ENCODE measurements around the gene SLC23A2.
"Not testable (repeated sequence)": the region's sequence is repeated elsewhere in the genome, so short reads cannot be mapped to it uniquely, and the experiment has no call there.

SLC23A2 gene

GRCh38 chr20:4897600-4897999 is 103.7 kb downstream of the SLC23A2 start:
- DNase-seq = no peak

GRCh38 chr20:4896971-4897497 is 104.3 kb downstream of the SLC23A2 start:
- no peak for DNase-seq

GRCh38 chr20:4896119-4896702 is 105.1 kb downstream of the SLC23A2 start:
- no peak for DNase-seq

- no peak for DNase-seq
Observed at GRCh38 chr20:4894981-4895381, 106.3 kb downstream of the SLC23A2 start.

DNA sequence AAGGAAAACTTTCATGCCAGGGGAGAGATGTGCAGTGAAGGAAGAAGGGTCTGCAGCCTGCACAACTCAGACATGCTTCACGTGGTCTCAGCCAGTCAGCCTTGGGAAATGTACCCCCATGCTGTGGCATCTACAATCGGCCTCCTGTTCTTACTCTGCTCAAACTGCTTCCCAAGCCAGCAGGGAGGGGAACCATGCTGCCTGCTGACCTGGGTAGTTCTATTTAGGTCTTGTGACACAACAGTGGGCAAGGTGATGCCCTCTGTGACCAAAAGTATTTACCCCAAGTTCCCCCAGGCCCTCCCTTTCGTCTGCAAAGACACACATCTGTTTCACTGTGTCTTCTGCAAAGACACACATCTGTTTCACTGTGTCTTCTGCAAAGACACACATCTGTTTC is 106.9 kb downstream of the SLC23A2 start:
- no peak for DNase-seq

DNA sequence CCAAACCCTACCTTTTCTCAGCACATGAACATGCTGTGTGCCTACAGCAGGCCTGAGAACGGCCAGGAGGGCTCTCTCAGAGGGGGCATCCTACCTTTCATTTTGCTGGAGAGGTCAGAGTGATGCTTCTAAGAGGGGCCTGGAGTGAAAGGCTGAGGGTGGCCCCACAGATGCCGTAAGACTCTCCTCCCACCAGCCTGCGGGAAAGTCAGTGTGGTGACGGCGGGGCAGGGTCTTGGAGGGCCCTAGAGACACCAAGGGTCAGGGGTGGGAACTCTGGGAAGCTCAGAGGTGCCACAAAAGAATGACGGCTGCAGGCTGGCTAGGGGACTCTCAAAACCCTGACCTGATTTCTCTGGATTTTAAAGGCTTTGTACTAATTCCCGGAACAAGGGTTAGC is 107.6 kb downstream of the SLC23A2 start:
- no peak for DNase-seq

- no peak for DNase-seq
Observed at GRCh38 chr20:4891997-4892396, 109.3 kb downstream of the SLC23A2 start.

DNA sequence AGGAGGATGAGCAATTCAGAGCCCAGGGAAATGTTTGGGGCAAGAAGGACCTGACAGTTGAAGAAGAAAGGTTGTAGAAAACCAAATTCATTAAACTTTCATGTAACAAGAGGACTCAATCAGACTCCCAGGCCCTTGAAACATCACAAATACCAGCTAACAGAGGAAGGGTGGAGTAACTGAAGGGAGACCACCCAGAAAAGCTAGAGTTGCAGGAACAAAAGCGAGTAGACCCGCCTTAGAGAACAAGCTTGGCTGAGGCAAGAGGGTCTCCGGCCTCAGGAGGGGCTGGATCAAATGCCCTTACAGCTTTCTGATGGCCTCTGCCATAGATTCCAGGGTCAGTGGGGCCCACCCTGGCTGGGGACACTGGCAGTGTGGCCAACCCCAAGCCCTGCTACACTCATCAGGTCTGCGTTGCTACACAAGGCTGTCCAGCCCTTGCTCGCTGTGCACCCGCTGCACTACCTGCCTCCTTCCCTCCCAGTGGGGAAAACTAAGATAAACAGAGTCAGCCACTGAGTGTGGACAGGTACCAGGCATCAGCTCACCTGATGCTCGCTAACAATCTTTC is 110.0 kb downstream of the SLC23A2 start:
- DNase-seq = no peak

DNA sequence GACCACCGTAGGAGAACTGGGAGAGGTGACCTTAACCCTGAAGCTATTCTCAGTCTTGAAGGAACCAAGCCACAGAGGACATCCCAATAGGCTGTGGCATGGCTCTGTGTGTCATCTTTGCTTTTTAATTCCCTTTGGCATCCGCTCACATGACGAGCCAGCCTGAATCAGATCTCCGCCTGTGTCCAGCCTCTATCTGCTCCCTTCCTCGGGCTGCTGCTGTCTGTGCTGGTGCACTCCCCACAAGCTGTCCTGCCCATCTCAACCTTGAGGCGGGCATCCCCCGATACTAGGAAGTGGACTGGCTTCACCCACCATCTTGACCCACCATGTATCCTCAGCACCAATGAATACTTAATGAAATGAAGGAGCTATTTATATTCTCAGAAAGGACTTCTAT is 111.9 kb downstream of the SLC23A2 start:
- no peak for DNase-seq

GRCh38 chr20:4887586-4887985 is 113.7 kb downstream of the SLC23A2 start:
- DNase-seq = no peak

- DNase-seq = no peak
Observed at GRCh38 chr20:4886771-4887527, 114.4 kb downstream of the SLC23A2 start.

DNA sequence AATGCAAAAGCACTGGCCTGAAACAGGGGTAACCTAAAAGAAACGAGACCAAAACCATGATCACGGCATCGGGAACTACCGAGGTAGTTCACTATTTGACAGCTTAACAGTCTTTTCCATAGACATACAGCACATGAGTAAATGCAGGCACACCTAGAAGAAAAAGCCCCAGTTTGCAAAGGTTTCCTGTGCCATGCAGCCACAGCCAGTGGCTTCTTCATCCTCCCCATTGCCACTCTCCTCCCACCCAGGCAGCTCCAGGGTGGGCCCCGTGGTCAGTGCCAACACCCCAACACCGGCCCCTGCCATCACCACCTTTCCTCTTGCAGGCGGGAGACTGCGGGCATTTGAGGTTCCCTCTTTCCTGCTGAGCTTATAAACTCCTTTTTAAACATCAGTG is 115.4 kb downstream of the SLC23A2 start:
- DNase-seq = no peak

DNA sequence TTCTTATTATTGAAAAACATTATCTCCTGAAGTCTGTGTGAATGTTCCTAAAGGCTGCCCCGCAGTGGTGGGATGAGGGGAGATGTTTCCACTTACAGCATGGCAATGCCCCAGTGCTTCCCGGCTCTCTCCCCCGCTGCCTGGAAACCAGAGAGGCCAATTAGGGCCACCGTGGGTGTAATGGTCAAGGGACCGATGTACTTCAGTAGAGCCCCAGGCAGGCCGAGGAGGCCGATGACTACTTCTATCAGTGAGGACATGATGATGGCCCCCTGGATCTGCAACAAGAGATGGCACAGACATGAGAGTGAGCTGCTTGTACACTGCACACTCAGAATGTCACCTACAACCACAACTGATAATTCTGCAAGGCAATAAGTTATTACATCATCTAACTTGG is 117.8 kb downstream of the SLC23A2 start:
- no peak for DNase-seq

DNA sequence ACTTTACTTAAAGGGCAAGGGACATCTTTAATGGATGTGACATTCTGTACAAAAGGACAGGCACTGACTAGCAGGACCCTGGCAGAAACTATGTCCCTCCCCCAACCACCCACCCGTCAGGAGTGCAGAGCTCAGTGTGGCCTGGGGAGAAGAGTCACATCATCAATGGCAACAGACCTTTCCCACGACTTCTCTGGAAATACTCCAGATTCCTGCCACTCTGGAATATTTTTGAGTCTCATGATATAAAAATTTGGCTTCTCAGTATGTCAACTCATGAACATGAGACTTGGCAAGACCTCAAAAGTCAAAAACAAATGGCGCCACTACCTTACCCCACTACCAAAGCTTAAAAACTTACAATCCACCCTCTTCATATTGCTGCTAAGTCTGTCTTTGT is 118.3 kb downstream of the SLC23A2 start:
- DNase-seq = no peak

DNA sequence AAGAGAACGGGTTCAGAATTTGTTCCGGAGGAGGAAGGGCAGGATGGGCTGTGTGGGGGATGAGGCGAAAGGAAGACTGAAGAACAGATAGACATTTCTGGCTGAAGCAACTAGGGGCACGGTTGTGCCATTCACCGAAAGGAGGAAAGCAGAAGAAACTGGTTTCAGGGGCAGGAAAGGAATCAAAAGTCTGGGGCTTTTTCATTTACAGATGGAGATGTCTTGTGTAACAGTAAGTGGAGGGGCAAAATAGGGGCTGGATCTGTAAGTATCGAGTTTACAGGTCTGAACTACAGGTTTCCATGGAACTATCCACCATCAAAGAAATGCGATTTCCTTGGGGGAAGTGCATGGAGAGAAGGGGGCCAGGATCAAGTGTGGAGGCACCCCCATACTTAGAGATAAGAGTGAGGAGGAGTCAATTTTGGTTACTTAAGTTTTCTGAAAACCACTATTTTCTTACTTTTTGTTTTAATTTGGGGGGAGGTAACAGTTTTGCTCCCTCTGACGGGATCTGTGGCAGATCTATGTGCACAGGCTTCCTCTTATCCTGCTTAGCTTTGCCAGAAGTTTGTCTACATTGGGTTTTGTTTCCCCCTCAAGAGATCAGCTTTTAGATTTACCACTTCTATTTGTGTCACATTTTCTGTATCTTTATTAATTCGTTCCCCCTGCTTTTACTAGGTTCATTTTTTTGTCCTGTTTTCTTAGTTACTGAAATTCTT is 120.1 kb downstream of the SLC23A2 start:
- no peak for DNase-seq

DNA sequence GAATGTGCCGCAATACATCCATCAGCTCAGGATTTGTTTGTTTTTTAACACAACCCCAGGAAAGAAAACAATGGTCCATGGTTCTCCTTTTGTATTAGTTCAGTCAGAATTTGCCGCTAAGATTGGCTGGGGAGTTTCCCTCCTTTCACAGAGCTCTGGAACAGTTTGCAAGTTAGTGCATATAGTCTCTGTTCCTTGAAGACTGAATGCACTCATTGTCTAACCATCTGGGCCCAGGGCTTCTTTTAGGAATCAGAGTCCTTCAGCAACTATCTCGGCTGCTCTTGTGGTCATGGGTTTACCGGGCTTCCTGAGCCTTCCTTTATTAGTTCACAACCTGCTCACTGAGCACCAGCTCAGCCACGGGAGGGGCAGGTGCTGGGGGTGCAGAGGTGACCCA is 121.3 kb downstream of the SLC23A2 start:
- DNase-seq = no peak

DNA sequence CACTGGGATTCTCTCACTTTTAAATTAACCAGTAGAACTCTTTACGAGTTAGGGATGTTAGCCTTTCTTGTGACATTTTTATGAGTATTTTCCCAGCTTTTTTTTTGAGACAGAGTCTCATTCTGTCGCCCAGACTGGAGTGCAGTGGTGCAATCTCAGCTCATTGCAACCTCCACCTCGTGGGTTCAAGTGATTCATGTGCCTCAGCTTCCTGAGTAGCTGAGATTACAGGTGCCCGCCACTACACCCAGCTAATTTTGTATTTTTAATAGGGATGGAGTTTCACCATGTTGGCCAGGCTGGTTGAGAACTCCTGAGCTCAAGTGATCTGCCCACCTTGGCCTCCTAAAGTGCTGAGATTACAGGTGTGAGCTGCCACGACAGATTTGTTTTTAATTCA is 123.2 kb downstream of the SLC23A2 start:
- not testable (repeated sequence) for DNase-seq

- no peak for DNase-seq
Observed at GRCh38 chr20:4876731-4877130, 124.6 kb downstream of the SLC23A2 start.

DNA sequence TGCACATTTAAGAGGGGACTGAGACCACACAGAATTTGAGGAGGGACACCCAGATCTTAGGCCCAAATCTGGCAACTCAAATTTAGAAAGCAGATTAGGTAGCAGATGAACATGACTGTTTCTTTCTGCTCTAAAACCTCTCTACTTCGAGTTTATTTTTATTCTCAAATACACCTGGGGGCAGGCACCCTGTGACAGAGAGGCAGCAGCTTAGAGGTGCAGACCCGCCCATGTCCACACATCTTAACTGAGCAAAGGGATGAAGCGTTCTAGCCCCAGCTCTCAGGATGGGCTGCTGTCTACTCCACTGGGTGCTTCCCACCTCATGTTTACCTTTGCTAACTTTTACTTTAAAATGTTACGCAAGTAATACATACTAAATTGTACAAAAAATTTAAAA is 125.0 kb downstream of the SLC23A2 start:
- no peak for DNase-seq

DNA sequence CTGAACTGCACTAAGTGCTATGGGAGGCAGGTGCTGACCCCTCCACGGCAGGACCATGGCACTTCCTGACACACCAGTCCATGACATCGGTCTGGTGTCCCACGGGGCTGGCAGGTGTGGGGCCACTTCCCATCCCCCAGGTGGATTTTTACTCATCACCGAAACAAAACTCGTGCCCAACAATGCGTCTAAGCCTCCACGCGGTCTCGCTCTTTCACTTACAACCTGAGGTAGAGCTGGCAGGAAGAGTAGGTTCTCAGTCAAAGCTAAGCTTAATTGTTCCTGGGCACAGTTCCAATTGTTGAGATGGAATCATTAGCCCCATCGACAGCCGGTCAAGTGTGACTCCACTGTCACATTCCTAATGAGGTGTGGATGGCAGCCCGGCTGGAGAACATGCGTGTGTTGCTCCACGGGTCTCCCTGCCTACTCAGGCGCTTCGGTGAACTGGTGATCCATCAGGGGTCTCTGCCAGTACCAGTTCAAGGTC is 125.7 kb downstream of the SLC23A2 start:
- DNase-seq = no peak

- no peak for DNase-seq
Observed at GRCh38 chr20:4873396-4873795, 127.9 kb downstream of the SLC23A2 start.

GRCh38 chr20:4871486-4871885 is 129.8 kb downstream of the SLC23A2 start:
- DNase-seq = no peak

GRCh38 chr20:4870906-4871305 is 130.4 kb downstream of the SLC23A2 start:
- DNase-seq = no peak
